Activated CD4-positive, alpha-beta T cell treated with anti-CD3 and anti-CD28 coated beads, Interleukin-2, amount 10 ng/mL, durations not matched to agents 24 days and 14 days (primary cell): Measurements from ENCODE around the gene MGST2. TPM values are rescaled to one million over a fixed set of nuclear protein-coding genes. Genes with fewer than 3 reads are reported as not detected.

Experiments used
- total RNA-seq: library from RNA; stranded (reverse); gene quantifications from 2 replicates; pipeline ENCODE4 v1.2.3, GENCODE V29; 2022

MGST2 gene
- total RNA-seq, 1 donor from 2014 or later, result 26.5 TPM

Other genes with a start within 250 kb of the MGST2 start
- gene RAB33B, start 211.7 kb upstream of the MGST2 start, total RNA-seq, result 4.4 and 5.7 TPM in 2 replicates
- gene SETD7, start 109.6 kb upstream of the MGST2 start, total RNA-seq, result 18.5 and 19.6 TPM in 2 replicates